GM12872 (cell line): ENCODE measurements around the gene PTPRT.

Experiments used
- CTCF ChIP-seq: IDR thresholded peaks from 3 replicates; pipeline ENCODE4 v1.5.1; 2011; ENCODE audit warnings: low read depth, mild to moderate bottlenecking, low read length, moderate library complexity; ENCODE audit not compliant: insufficient read depth

PTPRT gene

GRCh38 chr20:42380287-42380686, 809.4 kb downstream of the PTPRT start:
- TF ChIP-seq CTCF: no peak

GRCh38 chr20:42379385-42379784, 810.3 kb downstream of the PTPRT start:
- TF ChIP-seq CTCF: no peak

- TF ChIP-seq CTCF: no peak
These were observed 810.9 kb downstream of the PTPRT start for GRCh38 chr20:42378826-42379225.

- TF ChIP-seq CTCF: no peak
These were observed 813.6 kb downstream of the PTPRT start for GRCh38 chr20:42376131-42376530.

- TF ChIP-seq CTCF: no peak
These were observed 816.7 kb downstream of the PTPRT start for GRCh38 chr20:42373049-42373448.

GRCh38 chr20:42370075-42370474, 819.6 kb downstream of the PTPRT start:
- TF ChIP-seq CTCF: no peak

- no peak for TF ChIP-seq CTCF
These were observed 820.8 kb downstream of the PTPRT start for GRCh38 chr20:42368910-42369309.

GRCh38 chr20:42366626-42367025, 823.1 kb downstream of the PTPRT start:
- TF ChIP-seq CTCF: no peak
